ENCODE measurements around the gene NABP2. TPM values are rescaled to one million over a fixed set of nuclear protein-coding genes. Genes with fewer than 3 reads are reported as not detected.
"Not testable (repeated sequence)": the region's sequence is repeated elsewhere in the genome, so short reads cannot be mapped to it uniquely, and the experiment has no call there.

NABP2 gene
- polyA plus RNA-seq, 3 donors, result 2.7 to 10.1 (median 3.2) TPM

DNA sequence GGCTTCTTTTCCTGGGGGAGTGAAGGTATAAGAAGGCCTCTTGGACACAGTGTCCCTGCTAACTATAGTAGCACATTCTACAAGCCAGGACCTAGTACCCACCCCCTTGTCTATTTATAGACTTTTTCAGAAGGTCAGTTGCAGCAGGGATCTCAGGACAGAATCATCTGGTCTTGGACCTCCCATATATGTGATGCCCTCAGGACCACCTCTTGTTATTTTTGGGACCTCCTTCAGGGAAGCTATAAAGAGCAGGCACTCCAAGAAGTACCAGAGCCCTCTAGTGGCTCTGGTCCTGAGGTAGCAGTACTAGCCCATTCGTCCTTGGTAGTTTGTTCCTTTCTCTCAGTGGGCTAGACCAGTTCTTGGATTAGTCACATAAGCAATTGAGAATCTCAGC is 46.9 kb downstream of the NABP2 start:
- Mint-ChIP-seq H3K4me1 (peaks cover 17% of the 10 kb centered on the region), H3K9me3 (no peaks in the 10 kb centered on the region), H3K27me3 (ENCODE audit: low read depth in 3 of 3) (peaks cover 0 to 6% (median 0%) of the 10 kb centered on the region in 3 donors), H3K27ac (peak overlapping the region in 2 of 7 donors; percentile 21 to 68), H3K36me3 (peaks cover 53 to 61% of the 10 kb centered on the region in 2 donors), H3K4me3 (no peak overlapping the region)
- WGBS (ENCODE audit: insufficient coverage), result 20% methylated on average over 1 of the region's 1 CpG
- peaks cover 13 to 17% of the 10 kb centered on the region in 2 donors for H3K4me1 ChIP-seq (ENCODE audit: control insufficient read depth in 1 of 2, insufficient read depth in 2 of 2, low read length in 2 of 2)
- no peak overlapping the region for H2AFZ ChIP-seq (ENCODE audit: insufficient read depth, low read depth, low read length, poor library complexity, severe bottlenecking)
- no peaks in the 10 kb centered on the region for H3K79me2 ChIP-seq (ENCODE audit: insufficient read depth, low read length)
- no peaks in the 10 kb centered on the region for H3K9me3 ChIP-seq (replicated peaks in 1 of 2; ENCODE audit: control insufficient read depth in 1 of 2, insufficient read depth in 1 of 2, low read length in 2 of 2)
- no peaks in the 10 kb centered on the region for H4K20me1 ChIP-seq (ENCODE audit: insufficient read depth, low read length)
- no peak overlapping the region for H3K4me3 ChIP-seq (replicated peaks in 1 of 3; ENCODE audit: low read depth in 2 of 3, low read length in 3 of 3)
- H3K27me3 ChIP-seq (ENCODE audit: control insufficient read depth in 2 of 2, insufficient read depth in 2 of 2, low read length in 2 of 2), result no peaks in the 10 kb centered on the region
- no peak overlapping the region for H3K9ac ChIP-seq (ENCODE audit: insufficient read depth, low read length, poor library complexity, severe bottlenecking)
- H3K36me3 ChIP-seq (replicated peaks in 1 of 2; ENCODE audit: control insufficient read depth in 1 of 2, insufficient read depth in 2 of 2, low read length in 2 of 2), result peaks cover 56 to 62% of the 10 kb centered on the region in 2 donors
- intact Hi-C loops (cut with micrococcal nuclease), result no loop called here
- no peak for DNase-seq
- H3K4me2 ChIP-seq (replicated peaks; ENCODE audit: extremely low read depth, low read length, poor library complexity, severe bottlenecking), result no peak overlapping the region
- no peak for TF ChIP-seq CTCF (IDR thresholded peaks at IDR 0.05)
- H3K27ac ChIP-seq (ENCODE audit: low read depth in 1 of 2, low read length in 2 of 2), result no peak overlapping the region

- H3K4me1 ChIP-seq (ENCODE audit: control insufficient read depth in 1 of 2, insufficient read depth in 2 of 2, low read length in 2 of 2); intact Hi-C loops (cut with micrococcal nuclease); H3K4me3 Mint-ChIP-seq; H3K27me3 Mint-ChIP-seq (ENCODE audit: low read depth in 3 of 3); H3K79me2 ChIP-seq (ENCODE audit: insufficient read depth, low read length); H4K20me1 ChIP-seq (ENCODE audit: insufficient read depth, low read length); H3K9me3 Mint-ChIP-seq; H3K4me2 ChIP-seq (replicated peaks; ENCODE audit: extremely low read depth, low read length, poor library complexity, severe bottlenecking); H3K9ac ChIP-seq (ENCODE audit: insufficient read depth, low read length, poor library complexity, severe bottlenecking); H3K27ac ChIP-seq (ENCODE audit: low read depth in 1 of 2, low read length in 2 of 2); H3K9me3 ChIP-seq (replicated peaks in 1 of 2; ENCODE audit: control insufficient read depth in 1 of 2, insufficient read depth in 1 of 2, low read length in 2 of 2); H2AFZ ChIP-seq (ENCODE audit: insufficient read depth, low read depth, low read length, poor library complexity, severe bottlenecking); DNase-seq; H3K4me3 ChIP-seq (replicated peaks in 1 of 3; ENCODE audit: low read depth in 2 of 3, low read length in 3 of 3); H3K27ac Mint-ChIP-seq; H3K4me1 Mint-ChIP-seq; H3K27me3 ChIP-seq (ENCODE audit: control insufficient read depth in 2 of 2, insufficient read depth in 2 of 2, low read length in 2 of 2): not testable (repeated sequence)
- WGBS (ENCODE audit: insufficient coverage), result no CpG with 5 or more reads among the region's 2 CpGs
- peaks cover 66 to 75% of the 10 kb centered on the region in 2 donors for H3K36me3 ChIP-seq (replicated peaks in 1 of 2; ENCODE audit: control insufficient read depth in 1 of 2, insufficient read depth in 2 of 2, low read length in 2 of 2)
- H3K36me3 Mint-ChIP-seq, result peaks cover 57 to 72% of the 10 kb centered on the region in 2 donors
These were observed 48.3 kb downstream of the NABP2 start for GRCh38 chr12:56272468-56272867.

Measured in CD14-positive monocyte (primary cell).